Thyroid gland (tissue), 4 donors: Measurements from ENCODE around the gene NLK. TPM values are rescaled to one million over a fixed set of nuclear protein-coding genes. Genes with fewer than 3 reads are reported as not detected.
A peak's percentile ranks its signal among the peaks of the same experiment; 100 is the strongest.

ENCODE experiments used
- DNase-seq, 2 donors: peaks; one replicate each; pipeline ENCODE4 v3.0.0-alpha.2; 2019
- H3K27ac ChIP-seq, 3 donors: fragments of 200-600 bp; sonication (generic); 1 replicate in 2 of 3; 2 replicates in 1 of 3; pipeline ENCODE4 v1.5.1; 2016 to 2019; ENCODE audit warnings: mild to moderate bottlenecking in 1 of 3, moderate library complexity in 1 of 3
- H3K27me3 ChIP-seq: fragments of 200-600 bp; sonication (generic); one replicate; pipeline ENCODE4 v1.5.1; 2019
- H3K36me3 ChIP-seq, 2 donors: fragments of 200-600 bp; sonication (generic); one replicate each; pipeline ENCODE4 v1.5.1; 2016 to 2019
- H3K4me1 ChIP-seq, 2 donors: fragments of 200-600 bp; sonication (generic); one replicate each; pipeline ENCODE4 v1.5.1; 2017 to 2019
- H3K4me3 ChIP-seq, 3 donors: fragments of 200-600 bp; sonication (generic); replicated peaks in 1 of 3; 1 replicate in 2 of 3; 2 replicates in 1 of 3; pipeline ENCODE4 v1.5.1; 2016; ENCODE audit warnings: mild to moderate bottlenecking in 1 of 3
- H3K9me3 ChIP-seq: fragments of 200-600 bp; sonication (generic); one replicate; pipeline ENCODE4 v1.5.1; 2017
- CTCF ChIP-seq, 6 experiments: fragments of 200-600 bp in 3 of 6; fragments of 450-650 bp in 3 of 6; sonication (generic) in 3 of 6; IDR thresholded peaks; one replicate each; pipeline ENCODE4 v1.5.1; 2016 to 2019; ENCODE audit warnings: antibody characterized with exemption in 6 of 6, mild to moderate bottlenecking in 2 of 6, inconsistent platforms in 1 of 6, moderate library complexity in 1 of 6
- POLR2A ChIP-seq, 2 donors: fragments of 450-650 bp; IDR thresholded peaks; one replicate each; pipeline ENCODE4 v1.6.1; 2017; ENCODE audit warnings: antibody characterized with exemption in 2 of 2, mild to moderate bottlenecking in 2 of 2, moderate library complexity in 1 of 2
- WGBS, 2 donors: methylation state at CpG; one replicate each; pipeline ENCODE4 v1.1.5; 2017; 5-methylcytosine and 5-hydroxymethylcytosine counted together
- intact Hi-C: fragments of 100-400 bp; cut with DNase I; formaldehyde crosslinking; loops from one replicate; pipeline ENCODE4 v1.15.1; 2023
- total RNA-seq, 4 donors: library from RNA; depleted of rRNA; stranded (reverse); fragments of >200 nt; gene quantifications; one replicate each; pipeline ENCODE4 v1.2.3, GENCODE V29; 2016

NLK gene
- total RNA-seq, 4 donors from 2014 or later = 37.7 to 54.2 (median 46.0) TPM

DNA sequence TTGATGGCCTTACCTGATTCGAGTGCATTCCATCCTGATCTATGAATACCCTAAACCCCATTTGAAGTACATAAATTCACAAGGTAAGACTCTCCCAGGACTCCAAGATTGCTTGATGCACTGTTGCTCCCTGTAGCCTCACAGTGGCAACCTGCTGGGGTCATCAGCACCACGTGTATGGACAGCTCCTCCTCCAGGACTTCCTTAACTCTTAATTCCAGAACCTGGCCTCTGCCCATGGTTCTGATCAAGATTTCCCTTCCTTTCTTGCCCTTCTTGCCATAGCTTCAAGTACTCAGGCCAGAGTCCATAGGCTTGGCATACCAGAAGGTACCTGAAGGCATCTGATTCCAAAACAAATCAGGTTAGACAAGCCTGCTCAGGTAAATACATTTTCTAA lies 34.0 kb upstream of the NLK start:
- TF ChIP-seq CTCF (IDR thresholded peaks at IDR 0.05) (peak in 1 of 6 experiments; percentile 4), POLR2A (IDR thresholded peaks at IDR 0.05) (no peak)
- Histone ChIP-seq H3K4me1 (no peaks in the 10 kb centered on the region), H3K27ac (no peak overlapping the region), H3K9me3 (no peaks in the 10 kb centered on the region), H3K4me3 (no peak overlapping the region), H3K27me3 (no peaks in the 10 kb centered on the region), H3K36me3 (no peaks in the 10 kb centered on the region)
- WGBS, 2 donors = 0 to 8% methylated on average over 2 of the region's 2 CpGs
- intact Hi-C loops = loop anchor here (10.0 kb wide), 1 partner anchor 94 kb away; no protein-coding TSS in a partner anchor
- DNase-seq = peak; percentile 60 to 73

- TF ChIP-seq CTCF (IDR thresholded peaks at IDR 0.05) (no peak), POLR2A (IDR thresholded peaks at IDR 0.05) (no peak)
- Histone ChIP-seq H3K4me1 (no peaks in the 10 kb centered on the region), H3K36me3 (no peaks in the 10 kb centered on the region), H3K27me3 (no peaks in the 10 kb centered on the region), H3K4me3 (no peak overlapping the region), H3K9me3 (no peaks in the 10 kb centered on the region), H3K27ac (no peak overlapping the region)
- DNase-seq = no peak
- intact Hi-C loops = loop anchor here (10.0 kb wide), 1 partner anchor 244 kb away; no protein-coding TSS in a partner anchor
- 24 to 58% methylated on average over 2 of the region's 2 CpGs for WGBS, 2 donors
Measured at GRCh38 chr17:28010406-28010805, 32.1 kb upstream of the NLK start.

DNA sequence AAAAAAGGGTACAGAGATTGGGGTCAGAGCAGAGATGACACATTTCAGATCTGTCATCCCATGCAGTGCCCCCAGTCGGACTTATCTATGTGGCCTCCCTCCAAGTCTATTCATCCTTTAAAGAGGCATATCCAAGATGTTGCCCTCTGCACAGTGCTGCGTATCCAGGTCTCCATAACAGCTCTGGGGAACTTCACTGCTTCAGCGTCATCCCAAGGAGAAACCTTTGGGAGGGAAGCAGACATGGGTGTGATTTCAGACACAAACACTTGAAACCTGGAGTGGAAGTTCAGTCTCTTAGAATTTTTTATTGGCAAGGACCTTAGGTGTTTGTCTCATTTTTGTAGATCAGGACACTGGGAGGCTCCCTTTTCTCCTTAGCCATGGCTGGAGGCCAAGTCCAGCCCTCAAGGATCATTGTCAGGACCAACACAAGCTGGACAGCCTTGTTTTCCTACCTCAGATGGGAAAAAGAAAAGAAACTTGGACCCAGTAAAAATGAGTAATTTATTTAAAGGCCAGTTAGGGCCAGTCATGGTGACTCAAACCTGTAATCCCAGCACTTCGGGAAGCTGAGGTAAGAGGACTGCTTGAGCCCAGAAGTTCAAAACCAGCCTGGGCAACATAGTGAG lies 23.9 kb upstream of the NLK start:
- peak overlapping the region; percentile 71 to 89 (median 87) for H3K27ac ChIP-seq
- peak; percentile 96 to 98 for DNase-seq

DNA sequence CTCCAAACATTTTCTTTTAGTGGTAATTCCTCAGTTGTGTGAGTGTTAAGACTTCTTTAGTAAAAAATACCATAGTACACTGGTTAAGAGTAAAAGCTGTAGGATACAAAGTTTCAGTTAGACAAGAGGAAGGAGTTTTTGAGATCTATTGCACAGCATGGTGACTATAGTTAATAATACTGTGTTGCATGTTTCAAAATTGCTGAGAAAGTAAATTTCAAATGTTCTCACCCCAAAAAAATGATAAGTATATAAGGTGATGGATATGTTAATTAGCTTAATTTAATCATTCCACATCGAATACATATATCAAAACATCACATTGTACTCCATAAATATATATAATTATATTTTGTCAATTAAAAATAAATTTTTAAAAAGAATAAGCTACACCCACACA lies 22.0 kb upstream of the NLK start:
- no peak overlapping the region for H3K27ac ChIP-seq
- TF ChIP-seq POLR2A (IDR thresholded peaks at IDR 0.05) (no peak), CTCF (IDR thresholded peaks at IDR 0.05) (no peak)
- DNase-seq = no peak
- no peaks in the 10 kb centered on the region for H3K36me3 ChIP-seq
- 71 to 82% methylated on average over 1 of the region's 1 CpG for WGBS, 2 donors
- intact Hi-C loops = no loop called here
- H3K27me3 ChIP-seq = no peaks in the 10 kb centered on the region
- H3K4me3 ChIP-seq = no peak overlapping the region
- H3K4me1 ChIP-seq = peaks cover 0 to 13% of the 10 kb centered on the region in 2 donors
- no peaks in the 10 kb centered on the region for H3K9me3 ChIP-seq

More for the DNA sequence above, 23.9 kb upstream of the NLK start:
- no peaks in the 10 kb centered on the region for H3K9me3 ChIP-seq
- intact Hi-C loops = loop anchor here (10.0 kb wide), 1 partner anchor 236 kb away; no protein-coding TSS in a partner anchor
- H3K36me3 ChIP-seq = no peaks in the 10 kb centered on the region
- peaks cover 0 to 13% of the 10 kb centered on the region in 2 donors for H3K4me1 ChIP-seq
- no peaks in the 10 kb centered on the region for H3K27me3 ChIP-seq
- H3K4me3 ChIP-seq = no peak overlapping the region
- WGBS, 2 donors = 18 to 32% methylated on average over 4 of the region's 4 CpGs
- TF ChIP-seq CTCF (IDR thresholded peaks at IDR 0.05) (no peak), POLR2A (IDR thresholded peaks at IDR 0.05) (no peak)

DNA sequence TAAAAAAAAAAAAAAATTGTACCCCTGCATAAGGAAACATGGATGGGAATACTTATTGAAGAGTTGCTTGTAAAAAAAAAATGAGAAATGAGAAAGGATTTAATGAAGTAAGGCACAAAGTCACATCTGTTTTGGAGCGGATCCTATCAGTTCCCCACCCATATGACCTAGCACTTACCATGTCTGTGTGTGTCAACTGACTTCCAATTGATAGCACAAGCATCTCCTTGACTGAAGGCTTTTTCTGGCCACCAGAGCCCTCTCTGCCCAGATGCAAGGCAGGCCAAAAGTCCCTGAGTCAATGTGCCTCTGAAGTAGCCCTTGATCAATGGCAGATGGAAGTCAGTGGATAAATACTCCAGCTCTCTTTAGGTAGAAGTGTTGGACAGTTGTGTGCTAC lies 13.4 kb upstream of the NLK start:
- Histone ChIP-seq H3K36me3 (no peaks in the 10 kb centered on the region), H3K4me1 (peaks cover 12 to 18% of the 10 kb centered on the region in 2 donors), H3K27me3 (no peaks in the 10 kb centered on the region), H3K4me3 (no peak overlapping the region), H3K27ac (no peak overlapping the region), H3K9me3 (no peaks in the 10 kb centered on the region)
- 95 to 100% methylated on average over 1 of the region's 1 CpG for WGBS, 2 donors
- intact Hi-C loops = no loop called here
- DNase-seq = no peak
- TF ChIP-seq POLR2A (IDR thresholded peaks at IDR 0.05) = no peak
- TF ChIP-seq CTCF (IDR thresholded peaks at IDR 0.05) = no peak
